K562 (cell line): Measurements from ENCODE around the gene VSIG10L. TPM values are rescaled to one million over a fixed set of nuclear protein-coding genes. Genes with fewer than 3 reads are reported as not detected.
A peak's percentile ranks its signal among the peaks of the same experiment; 100 is the strongest.

Experiments used
- ARID2 ChIP-seq: fragments of 450-650 bp; IDR thresholded peaks from 2 replicates; pipeline ENCODE4 v1.6.1; 2017; ENCODE audit warnings: antibody characterized with exemption, mild to moderate bottlenecking
- BDP1 ChIP-seq: IDR thresholded peaks from 3 replicates; pipeline ENCODE4 v1.6.1; 2011; ENCODE audit not compliant: insufficient read length, insufficient read depth
- MGA ChIP-seq: fragments of 450-650 bp; IDR thresholded peaks from 2 replicates; pipeline ENCODE4 v1.6.1; 2016; ENCODE audit warnings: mild to moderate bottlenecking, moderate library complexity
- MYC ChIP-seq, 2 experiments: fragments of 250-450 bp in 1 of 2; sonication (Bioruptor Pico) in 1 of 2; IDR thresholded peaks; 2 replicates each; pipeline versions ENCODE4 v1.5.1 to v1.6.1; 2012 to 2021; ENCODE audit warnings: low read depth in 2 of 2, borderline replicate concordance in 1 of 2, improper control_type of control experiment in 1 of 2, low read length in 1 of 2, mild to moderate bottlenecking in 1 of 2, moderate library complexity in 1 of 2
- POLR2G ChIP-seq: fragments of 200-400 bp; formaldehyde crosslinking; IDR thresholded peaks from 2 replicates; pipeline ENCODE4 v1.6.1; 2017; ENCODE audit warnings: low read depth, mild to moderate bottlenecking, antibody characterized with exemption, low read length, moderate library complexity
- SAP30 ChIP-seq: fragments of 200-600 bp; sonication (generic); IDR thresholded peaks from 2 replicates; pipeline ENCODE4 v1.6.1; 2012; ENCODE audit warnings: borderline replicate concordance, low read depth, mild to moderate bottlenecking, moderate library complexity, low read length, control low read depth, inconsistent platforms; ENCODE audit not compliant: insufficient read depth, poor library complexity, severe bottlenecking
- UBTF ChIP-seq, 2 experiments: IDR thresholded peaks; 2 replicates each; pipeline ENCODE4 v1.6.1; 2012; ENCODE audit warnings: improper control_type of control experiment in 2 of 2, low read depth in 2 of 2, low read length in 2 of 2, borderline replicate concordance in 1 of 2
- ZBTB1 ChIP-seq: sonication (generic); formaldehyde crosslinking; IDR thresholded peaks from 2 replicates; pipeline ENCODE4 v1.8.1; 2023; ENCODE audit warnings: missing genetic modification reagents, low read depth, mild to moderate bottlenecking, borderline replicate concordance
- polyA plus RNA-seq, 8 experiments: library from polyadenylated mRNA; depleted of rRNA in 4 of 8; stranded (reverse) in 5 of 8; unstranded in 3 of 8; fragments of >200 nt; fragmentation: Nextera tagmentation in 2 of 8; fragmentation: Illumina TruSeq in 1 of 8; extraction: Ambion mirVana in 2 of 8; extraction: Trizol in 1 of 8; gene quantifications; 2 replicates each; pipeline versions ENCODE4 v1.2.1 to v1.2.3, GENCODE V29; 2011 to 2014; ENCODE audit warnings: inconsistent platforms in 1 of 8, missing spikeins in 1 of 8
- total RNA-seq, 7 experiments: library from RNA; depleted of rRNA in 6 of 7; stranded (reverse); fragments of >200 nt in 6 of 7; fragmentation: Illumina TruSeq in 2 of 7; extraction: Trizol in 2 of 7; gene quantifications; 2 replicates each; pipeline versions ENCODE4 v1.2.1 to v1.2.3, GENCODE V29; 2011 to 2021; ENCODE audit warnings: low replicate concordance in 1 of 7

VSIG10L gene
- total and polyA plus RNA-seq, 9 of the 15 experiments (the other 6 are each of a cell fraction or from before 2014, with no cell fraction given): 1.1 to 7.6 (median 2.2) TPM

- TF ChIP-seq MGA (peak; percentile 58; the same call in 1 of the 2 replicates), ARID2 (no peak), MYC (IDR thresholded peaks at IDR 0.05; ENCODE audit: low read depth, low read length) (peak; percentile 10; the same call in 1 of the 2 replicates), MYC (CRISPR knock-in tag; IDR thresholded peaks at IDR 0.05; ENCODE audit: borderline replicate concordance, low read depth) (no peak), SAP30 (peak; percentile 66), BDP1 (no peak), UBTF (IDR thresholded peaks at IDR 0.05; ENCODE audit: borderline replicate concordance in 1 of 2, low read depth in 2 of 2, low read length in 2 of 2) (peak in 1 of 2 experiments; percentile 73; a peak in 1 of 4 replicates), ZBTB1 (CRISPR knock-in tag) (peak; percentile 9; the same call in 1 of the 2 replicates), POLR2G (peak; percentile 88)
These were observed 24.0 kb upstream of the VSIG10L start, which contains the start of gene ETFB (continued) for GRCh38 chr19:51365965-51366388.
